ENCODE results near the gene CST9L. TPM values are rescaled to one million over a fixed set of nuclear protein-coding genes. Genes with fewer than 3 reads are reported as not detected.

The CST9L gene
- total and polyA plus RNA-seq, 10 of the 15 experiments (the other 5 are each of a cell fraction or from before 2014, with no cell fraction given): not detected

DNA sequence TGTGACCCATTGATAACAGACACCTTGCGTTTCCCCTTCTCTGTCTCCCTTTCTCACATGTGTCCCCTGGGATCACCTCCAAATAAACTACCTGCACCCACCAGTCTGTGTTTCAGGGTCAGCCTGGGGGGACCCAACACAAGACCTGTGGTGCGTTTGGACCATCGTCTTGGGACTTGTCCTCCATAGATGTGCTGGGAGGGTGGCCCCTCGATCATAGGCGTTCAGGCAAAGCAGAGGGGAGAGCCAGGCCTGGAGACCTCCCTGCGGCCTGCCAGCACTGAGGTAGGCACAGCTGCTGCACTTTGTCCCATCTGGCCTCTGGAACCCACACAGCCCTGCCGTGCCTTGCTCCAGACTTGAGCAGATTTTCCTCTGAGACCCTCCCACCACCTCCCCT lies 19.3 kb upstream of the CST9L start:
- BruUV-seq (replicated peaks): no TSS peak
- in situ Hi-C loops (cut with MboI) (no loop called here), intact Hi-C loops (cut with micrococcal nuclease; ENCODE audit: unreplicated experiment) (no loop called here)
- H2AFZ ChIP-seq (ENCODE audit: control insufficient read depth, low read depth, low read length): no peak overlapping the region
- H3K79me2 ChIP-seq (ENCODE audit: control insufficient read depth, insufficient read depth, low read length): no peaks in the 10 kb centered on the region
- ATAC-seq (no peak), DNase-seq (ENCODE audit: low read depth, low spot score) (no peak), FAIRE-seq (no peak)
- peaks cover 0 to 4% of the 10 kb centered on the region in 2 experiments; a peak in 2 of 4 replicates for H3K27me3 ChIP-seq (replicated peaks in 1 of 2; ENCODE audit: control insufficient read depth in 2 of 2, insufficient read depth in 2 of 2, low read length in 1 of 2)
- H4K20me1 ChIP-seq (ENCODE audit: control insufficient read depth, insufficient read depth): no peaks in the 10 kb centered on the region
- POLR2A ChIA-PET: no interaction called here
- H3K9ac ChIP-seq (ENCODE audit: control insufficient read depth, insufficient read depth, low read length): no peak overlapping the region
- H3K4me2 ChIP-seq (ENCODE audit: control insufficient read depth, insufficient read depth): no peak overlapping the region
- RAD21 ChIA-PET (ENCODE audit: unreplicated experiment): no interaction called here
- H3K36me3 ChIP-seq (ENCODE audit: control insufficient read depth in 2 of 2, insufficient read depth in 2 of 2, low read length in 1 of 2): no peaks in the 10 kb centered on the region
- no peak overlapping the region for H3K27ac ChIP-seq (ENCODE audit: control insufficient read depth, insufficient read depth)
- TF ChIP-seq BCL3 (IDR thresholded peaks at IDR 0.05; ENCODE audit: borderline replicate concordance, insufficient read depth, low read depth, low read length, poor library complexity, severe bottlenecking): no peak
- no peak for TF ChIP-seq EED (IDR thresholded peaks at IDR 0.05; ENCODE audit: low read depth)
- no peak for TF ChIP-seq HCFC1 (IDR thresholded peaks at IDR 0.05; ENCODE audit: low read length)
- no peak for TF ChIP-seq CBX3 (IDR thresholded peaks at IDR 0.05; ENCODE audit: borderline replicate concordance, low read depth)
- no peak for TF ChIP-seq CHD1 (IDR thresholded peaks at IDR 0.05; ENCODE audit: low read depth, low read length)
- no peak for TF ChIP-seq KDM1A (IDR thresholded peaks at IDR 0.05; ENCODE audit: borderline replicate concordance)
- no peak for TF ChIP-seq ATF7 (IDR thresholded peaks at IDR 0.05; ENCODE audit: low read depth)
- TF ChIP-seq REST (IDR thresholded peaks at IDR 0.05; ENCODE audit: low read depth, low read length): no peak
- TF ChIP-seq MXI1 (IDR thresholded peaks at IDR 0.05; ENCODE audit: low read depth, low read length): no peak
- no peak for TF ChIP-seq NFYA (IDR thresholded peaks at IDR 0.05; ENCODE audit: borderline replicate concordance, low read depth, low read length)
- TF ChIP-seq MTA2 (IDR thresholded peaks at IDR 0.05; ENCODE audit: low read depth): no peak
- no peak for TF ChIP-seq ZNF384 (IDR thresholded peaks at IDR 0.05; ENCODE audit: borderline replicate concordance, low read depth, low read length)
- no peak for TF ChIP-seq FOS (IDR thresholded peaks at IDR 0.05; ENCODE audit: borderline replicate concordance, extremely low read depth, insufficient read length)
- TF ChIP-seq ZSCAN29 (IDR thresholded peaks at IDR 0.05): no peak
- WGBS (ENCODE audit: insufficient coverage, insufficient replicate concordance, low lambda C conversion rate, missing lambda C conversion rate): 23% methylated on average over 7 of the region's 7 CpGs
- no peaks in the 10 kb centered on the region for H3K4me1 ChIP-seq (ENCODE audit: control insufficient read depth, insufficient read depth, low read length)
- SMC1A ChIA-PET (ENCODE audit: uncharacterized antibody, unreplicated experiment): no interaction called here
- H3K9me3 ChIP-seq (replicated peaks; ENCODE audit: control insufficient read depth, insufficient read depth, low read length): no peaks in the 10 kb centered on the region
- no peak overlapping the region for H3K4me3 ChIP-seq
- CTCF ChIA-PET: no interaction called here
